ENCODE measurements around the gene FEN1. TPM values are rescaled to one million over a fixed set of nuclear protein-coding genes. Genes with fewer than 3 reads are reported as not detected.

The FEN1 gene
- polyA plus RNA-seq, 2 of the 4 experiments (the other 2 are of a cell fraction) = 38.4 to 105 TPM

DNA sequence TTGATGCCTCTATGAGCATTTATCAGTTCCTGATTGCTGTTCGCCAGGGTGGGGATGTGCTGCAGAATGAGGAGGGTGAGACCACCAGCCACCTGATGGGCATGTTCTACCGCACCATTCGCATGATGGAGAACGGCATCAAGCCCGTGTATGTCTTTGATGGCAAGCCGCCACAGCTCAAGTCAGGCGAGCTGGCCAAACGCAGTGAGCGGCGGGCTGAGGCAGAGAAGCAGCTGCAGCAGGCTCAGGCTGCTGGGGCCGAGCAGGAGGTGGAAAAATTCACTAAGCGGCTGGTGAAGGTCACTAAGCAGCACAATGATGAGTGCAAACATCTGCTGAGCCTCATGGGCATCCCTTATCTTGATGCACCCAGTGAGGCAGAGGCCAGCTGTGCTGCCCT is 2.7 kb downstream of the FEN1 start:
- ChIA-PET CTCF (interaction anchor here (0.6 to 8.5 kb wide), 17 partner anchors 12 to 516 kb away, joined by 3 to 145 read pairs (median 14); partner anchors contain the start of genes FADS1 and FADS2), POLR2A (no interaction called here)
- Histone ChIP-seq H3K4me2 (no peak overlapping the region), H3K4me1 (peaks cover 33% of the 10 kb centered on the region), H3K27ac (no peak overlapping the region), H3K4me3 (no peak overlapping the region), H3K9me3 (no peaks in the 10 kb centered on the region)
- ATAC-seq (no peak), DNase-seq (ENCODE audit: low read depth in 1 of 2, low spot score in 1 of 2) (no peak), FAIRE-seq (no peak)
- WGBS (ENCODE audit: missing lambda C conversion rate) = 91% methylated on average over 12 of the region's 12 CpGs
- TF ChIP-seq USF2 (IDR thresholded peaks at IDR 0.05) = no peak
- TF ChIP-seq EHF (CRISPR knock-in tag; IDR thresholded peaks at IDR 0.05) = no peak
- TF ChIP-seq PHF8 (IDR thresholded peaks at IDR 0.05; ENCODE audit: borderline replicate concordance, low read depth) = no peak
- TF ChIP-seq JUN (IDR thresholded peaks at IDR 0.05) = no peak
- no peak for TF ChIP-seq EHMT2 (IDR thresholded peaks at IDR 0.05; ENCODE audit: low read depth)
- no peak for TF ChIP-seq BHLHE40 (IDR thresholded peaks at IDR 0.05; ENCODE audit: low read depth, low read length)
- no peak for TF ChIP-seq HEYL (CRISPR knock-in tag; IDR thresholded peaks at IDR 0.05)
- TF ChIP-seq SREBF2 (IDR thresholded peaks at IDR 0.05) = no peak
- no peak for TF ChIP-seq NPAS2 (CRISPR knock-in tag; IDR thresholded peaks at IDR 0.05; ENCODE audit: borderline replicate concordance)
- no peak for TF ChIP-seq JUNB (IDR thresholded peaks at IDR 0.05)
- no peak for TF ChIP-seq FOXS1 (CRISPR knock-in tag; IDR thresholded peaks at IDR 0.05)
- no peak for TF ChIP-seq EP300 (IDR thresholded peaks at IDR 0.05)
- TF ChIP-seq RCOR1 (IDR thresholded peaks at IDR 0.05; ENCODE audit: low read depth, low read length) = no peak
- no peak for TF ChIP-seq RARB (CRISPR knock-in tag; IDR thresholded peaks at IDR 0.05)
- TF ChIP-seq ZC3H11A (IDR thresholded peaks at IDR 0.05) = no peak
- TF ChIP-seq NR3C1 (IDR thresholded peaks at IDR 0.05) = no peak
- TF ChIP-seq, protein P1, sequence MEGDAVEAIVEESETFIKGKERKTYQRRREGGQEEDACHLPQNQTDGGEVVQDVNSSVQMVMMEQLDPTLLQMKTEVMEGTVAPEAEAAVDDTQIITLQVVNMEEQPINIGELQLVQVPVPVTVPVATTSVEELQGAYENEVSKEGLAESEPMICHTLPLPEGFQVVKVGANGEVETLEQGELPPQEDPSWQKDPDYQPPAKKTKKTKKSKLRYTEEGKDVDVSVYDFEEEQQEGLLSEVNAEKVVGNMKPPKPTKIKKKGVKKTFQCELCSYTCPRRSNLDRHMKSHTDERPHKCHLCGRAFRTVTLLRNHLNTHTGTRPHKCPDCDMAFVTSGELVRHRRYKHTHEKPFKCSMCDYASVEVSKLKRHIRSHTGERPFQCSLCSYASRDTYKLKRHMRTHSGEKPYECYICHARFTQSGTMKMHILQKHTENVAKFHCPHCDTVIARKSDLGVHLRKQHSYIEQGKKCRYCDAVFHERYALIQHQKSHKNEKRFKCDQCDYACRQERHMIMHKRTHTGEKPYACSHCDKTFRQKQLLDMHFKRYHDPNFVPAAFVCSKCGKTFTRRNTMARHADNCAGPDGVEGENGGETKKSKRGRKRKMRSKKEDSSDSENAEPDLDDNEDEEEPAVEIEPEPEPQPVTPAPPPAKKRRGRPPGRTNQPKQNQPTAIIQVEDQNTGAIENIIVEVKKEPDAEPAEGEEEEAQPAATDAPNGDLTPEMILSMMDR (IDR thresholded peaks at IDR 0.05) = no peak

- TF ChIP-seq FOSL2 (IDR thresholded peaks at IDR 0.05) (no peak), FOSL2 (CRISPR knock-in tag; IDR thresholded peaks at IDR 0.05) (no peak), HOXB13 (CRISPR knock-in tag; IDR thresholded peaks at IDR 0.05; ENCODE audit: low read depth) (no peak), MAFK (IDR thresholded peaks at IDR 0.05; ENCODE audit: partially characterized antibody) (no peak), ZFP36 (IDR thresholded peaks at IDR 0.05; ENCODE audit: borderline replicate concordance, partially characterized antibody) (no peak), FOSB (CRISPR knock-in tag; IDR thresholded peaks at IDR 0.05) (no peak), JUNB (IDR thresholded peaks at IDR 0.05) (no peak), JUN (IDR thresholded peaks at IDR 0.05) (no peak), RARB (CRISPR knock-in tag; IDR thresholded peaks at IDR 0.05) (no peak), SREBF2 (IDR thresholded peaks at IDR 0.05) (no peak), BHLHE40 (IDR thresholded peaks at IDR 0.05; ENCODE audit: low read depth, low read length) (no peak), RAD21 (conservative IDR thresholded peaks at IDR 0.05 in 1 of 2, IDR thresholded peaks at IDR 0.05 in 1 of 2) (no peak), MYC (IDR thresholded peaks at IDR 0.05; ENCODE audit: borderline replicate concordance, low read length) (no peak), GATA3 (IDR thresholded peaks at IDR 0.05; ENCODE audit: borderline replicate concordance) (no peak), EHF (CRISPR knock-in tag; IDR thresholded peaks at IDR 0.05) (no peak), HOXB5 (CRISPR knock-in tag; IDR thresholded peaks at IDR 0.05) (no peak), NR3C1 (IDR thresholded peaks at IDR 0.05) (no peak), HOXA7 (CRISPR knock-in tag; IDR thresholded peaks at IDR 0.05) (no peak)
- TF ChIP-seq, protein P2, sequence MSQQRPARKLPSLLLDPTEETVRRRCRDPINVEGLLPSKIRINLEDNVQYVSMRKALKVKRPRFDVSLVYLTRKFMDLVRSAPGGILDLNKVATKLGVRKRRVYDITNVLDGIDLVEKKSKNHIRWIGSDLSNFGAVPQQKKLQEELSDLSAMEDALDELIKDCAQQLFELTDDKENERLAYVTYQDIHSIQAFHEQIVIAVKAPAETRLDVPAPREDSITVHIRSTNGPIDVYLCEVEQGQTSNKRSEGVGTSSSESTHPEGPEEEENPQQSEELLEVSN (IDR thresholded peaks at IDR 0.05; ENCODE audit: borderline replicate concordance, low read depth) = no peak
- TF ChIP-seq, protein P3, sequence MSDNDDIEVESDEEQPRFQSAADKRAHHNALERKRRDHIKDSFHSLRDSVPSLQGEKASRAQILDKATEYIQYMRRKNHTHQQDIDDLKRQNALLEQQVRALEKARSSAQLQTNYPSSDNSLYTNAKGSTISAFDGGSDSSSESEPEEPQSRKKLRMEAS (IDR thresholded peaks at IDR 0.05) = no peak
- TF ChIP-seq, protein P4, sequence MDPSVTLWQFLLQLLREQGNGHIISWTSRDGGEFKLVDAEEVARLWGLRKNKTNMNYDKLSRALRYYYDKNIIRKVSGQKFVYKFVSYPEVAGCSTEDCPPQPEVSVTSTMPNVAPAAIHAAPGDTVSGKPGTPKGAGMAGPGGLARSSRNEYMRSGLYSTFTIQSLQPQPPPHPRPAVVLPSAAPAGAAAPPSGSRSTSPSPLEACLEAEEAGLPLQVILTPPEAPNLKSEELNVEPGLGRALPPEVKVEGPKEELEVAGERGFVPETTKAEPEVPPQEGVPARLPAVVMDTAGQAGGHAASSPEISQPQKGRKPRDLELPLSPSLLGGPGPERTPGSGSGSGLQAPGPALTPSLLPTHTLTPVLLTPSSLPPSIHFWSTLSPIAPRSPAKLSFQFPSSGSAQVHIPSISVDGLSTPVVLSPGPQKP (IDR thresholded peaks at IDR 0.05; ENCODE audit: low read depth, low read length) = no peak
- Histone ChIP-seq H3K4me2 (no peak overlapping the region), H3K4me3 (no peak overlapping the region), H3K27ac (no peak overlapping the region), H3K9me3 (no peaks in the 10 kb centered on the region), H3K4me1 (peaks cover 37% of the 10 kb centered on the region)
- DNase-seq (ENCODE audit: low read depth in 1 of 2, low spot score in 1 of 2) = no peak
- ChIA-PET CTCF (interaction anchor here (0.9 to 8.5 kb wide), 32 partner anchors 8 to 582 kb away, joined by 3 to 145 read pairs (median 8); partner anchors contain the start of genes FADS1 and FADS2), POLR2A (interaction anchor here (1.3 to 1.5 kb wide), 2 partner anchors 11 to 313 kb away, joined by 3 to 5 read pairs; no protein-coding TSS in a partner anchor)
- 92% methylated on average over 18 of the region's 18 CpGs for WGBS (ENCODE audit: missing lambda C conversion rate)
- no peak for ATAC-seq
- FAIRE-seq = no peak
Measured at GRCh38 chr11:61795876-61796526, 3.3 kb downstream of the FEN1 start.

Measured in A549 (cell line).